HepG2 (cell line): Measurements from ENCODE around the gene DAB1. TPM values are rescaled to one million over a fixed set of nuclear protein-coding genes. Genes with fewer than 3 reads are reported as not detected.
A peak's percentile ranks its signal among the peaks of the same experiment; 100 is the strongest.

Experiments
- CBX2 ChIP-seq, 2 experiments: fragments of 200-600 bp in 1 of 2; sonication (generic); formaldehyde crosslinking in 1 of 2; IDR thresholded peaks; 2 replicates each; pipeline versions ENCODE4 v1.7.0 to v1.8.1; 2018 to 2022; ENCODE audit warnings: low read depth in 2 of 2, low read length in 1 of 2, mild to moderate bottlenecking in 1 of 2, missing genetic modification reagents in 1 of 2
- CEBPB ChIP-seq: IDR thresholded peaks from 2 replicates; pipeline ENCODE4 v1.6.1; 2011; ENCODE audit warnings: low read depth, low read length, improper control_type of control experiment, borderline replicate concordance
- CEBPG ChIP-seq: IDR thresholded peaks from 2 replicates; pipeline ENCODE4 v1.6.1; 2016
- GATAD2A ChIP-seq: IDR thresholded peaks from 2 replicates; pipeline ENCODE4 v1.6.1; 2016
- HNF4G ChIP-seq, 2 experiments: sonication (generic) in 1 of 2; formaldehyde crosslinking in 1 of 2; IDR thresholded peaks; 2 replicates each; pipeline versions ENCODE4 v1.4.0 to v1.6.1; 2011 to 2020; ENCODE audit warnings: borderline replicate concordance in 2 of 2, low read depth in 2 of 2, mild to moderate bottlenecking in 2 of 2, low read length in 1 of 2, missing genetic modification reagents in 1 of 2, moderate library complexity in 1 of 2
- KLF11 ChIP-seq: IDR thresholded peaks from 2 replicates; pipeline ENCODE4 v1.6.1; 2016; ENCODE audit warnings: missing compliant biosample characterization
- PAXIP1 ChIP-seq: sonication (generic); formaldehyde crosslinking; conservative IDR thresholded peaks from 2 replicates; pipeline ENCODE4 v1.4.0; 2020; ENCODE audit warnings: mild to moderate bottlenecking, missing genetic modification reagents, moderate library complexity
- POGZ ChIP-seq: sonication (generic); formaldehyde crosslinking; IDR thresholded peaks from 2 replicates; pipeline ENCODE4 v1.4.0; 2020; ENCODE audit warnings: mild to moderate bottlenecking, missing genetic modification reagents
- SOX6 ChIP-seq, 2 experiments: fragments of 450-650 bp in 1 of 2; sonication (generic) in 1 of 2; formaldehyde crosslinking in 1 of 2; IDR thresholded peaks; 2 replicates each; pipeline versions ENCODE4 v1.4.0 to v1.6.1; 2017 to 2020; ENCODE audit warnings: antibody characterized with exemption in 1 of 2, mild to moderate bottlenecking in 1 of 2, missing genetic modification reagents in 1 of 2
- SP4 ChIP-seq: sonication (generic); formaldehyde crosslinking; IDR thresholded peaks from 2 replicates; pipeline ENCODE4 v1.8.1; 2023; ENCODE audit warnings: mild to moderate bottlenecking, missing genetic modification reagents
- ZNF256 ChIP-seq: sonication (generic); formaldehyde crosslinking; conservative IDR thresholded peaks from 2 replicates; pipeline ENCODE4 v1.4.0; 2020; ENCODE audit warnings: missing genetic modification reagents
- polyA plus RNA-seq, 8 experiments: library from polyadenylated mRNA; depleted of rRNA in 3 of 8; stranded (reverse) in 7 of 8; unstranded in 1 of 8; fragments of >200 nt; fragmentation: Illumina TruSeq in 4 of 8; extraction: Trizol in 4 of 8; gene quantifications; 2 replicates each; pipeline versions ENCODE4 v1.2.1 to v1.2.3, GENCODE V29; 2011 to 2016; ENCODE audit warnings: low read depth in 4 of 8, missing spikeins in 1 of 8, mixed read lengths in 1 of 8; ENCODE audit not compliant: insufficient read depth in 1 of 8
- total RNA-seq, 5 experiments: library from RNA; depleted of rRNA; stranded (reverse); fragments of >200 nt; fragmentation: Illumina TruSeq; extraction: Trizol; gene quantifications; 2 replicates each; pipeline ENCODE4 v1.2.3, GENCODE V29; 2016; ENCODE audit warnings: low read depth in 1 of 5
- TF ChIP-seq, protein P1 (sequence below): sonication (generic); formaldehyde crosslinking; IDR thresholded peaks from 2 replicates; pipeline ENCODE4 v1.8.0; 2022; ENCODE audit warnings: mild to moderate bottlenecking, missing genetic modification reagents
- TF ChIP-seq, protein P2 (sequence below): sonication (generic); formaldehyde crosslinking; IDR thresholded peaks from 2 replicates; pipeline ENCODE4 v1.4.0; 2020; ENCODE audit warnings: missing genetic modification reagents
- TF ChIP-seq, protein P3 (sequence below): IDR thresholded peaks from 2 replicates; pipeline ENCODE4 v1.6.1; 2012; ENCODE audit warnings: low read depth, low read length, improper control_type of control experiment
- TF ChIP-seq, protein P4 (sequence below): sonication (generic); formaldehyde crosslinking; IDR thresholded peaks from 2 replicates; pipeline ENCODE4 v1.4.0; 2020; ENCODE audit warnings: mild to moderate bottlenecking, missing genetic modification reagents

Gene DAB1
- total and polyA plus RNA-seq, 2 of the 13 experiments (the other 11 are each of a cell fraction or from before 2014, with no cell fraction given): 0.04 to 0.13 TPM

- no peak for TF ChIP-seq SOX6 (IDR thresholded peaks at IDR 0.05)
- TF ChIP-seq SOX6 (CRISPR knock-in tag; IDR thresholded peaks at IDR 0.05): peak; percentile 19; the same call in 1 of the 2 replicates
- TF ChIP-seq ZNF256 (CRISPR knock-in tag): no peak
- peak; percentile 42; the same call in 1 of the 2 replicates for TF ChIP-seq CEBPB
- TF ChIP-seq, protein P1, sequence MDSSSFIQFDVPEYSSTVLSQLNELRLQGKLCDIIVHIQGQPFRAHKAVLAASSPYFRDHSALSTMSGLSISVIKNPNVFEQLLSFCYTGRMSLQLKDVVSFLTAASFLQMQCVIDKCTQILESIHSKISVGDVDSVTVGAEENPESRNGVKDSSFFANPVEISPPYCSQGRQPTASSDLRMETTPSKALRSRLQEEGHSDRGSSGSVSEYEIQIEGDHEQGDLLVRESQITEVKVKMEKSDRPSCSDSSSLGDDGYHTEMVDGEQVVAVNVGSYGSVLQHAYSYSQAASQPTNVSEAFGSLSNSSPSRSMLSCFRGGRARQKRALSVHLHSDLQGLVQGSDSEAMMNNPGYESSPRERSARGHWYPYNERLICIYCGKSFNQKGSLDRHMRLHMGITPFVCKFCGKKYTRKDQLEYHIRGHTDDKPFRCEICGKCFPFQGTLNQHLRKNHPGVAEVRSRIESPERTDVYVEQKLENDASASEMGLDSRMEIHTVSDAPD (CRISPR knock-in tag): peak; percentile 44; the same call in 1 of the 2 replicates
- no peak for TF ChIP-seq POGZ
- peak; percentile 55 for TF ChIP-seq CEBPG (CRISPR knock-in tag)
- 0 out of 2 replicates have a peak, but pooled peaks have one; percentile 15 for TF ChIP-seq GATAD2A (CRISPR knock-in tag)
- TF ChIP-seq SP4 (CRISPR knock-in tag): peak; percentile 37; the same call in 1 of the 2 replicates
- 0 out of 2 replicates have a peak, but pooled peaks have one; percentile 17 for TF ChIP-seq PAXIP1 (CRISPR knock-in tag)
- no peak for TF ChIP-seq KLF11
- TF ChIP-seq, protein P2, sequence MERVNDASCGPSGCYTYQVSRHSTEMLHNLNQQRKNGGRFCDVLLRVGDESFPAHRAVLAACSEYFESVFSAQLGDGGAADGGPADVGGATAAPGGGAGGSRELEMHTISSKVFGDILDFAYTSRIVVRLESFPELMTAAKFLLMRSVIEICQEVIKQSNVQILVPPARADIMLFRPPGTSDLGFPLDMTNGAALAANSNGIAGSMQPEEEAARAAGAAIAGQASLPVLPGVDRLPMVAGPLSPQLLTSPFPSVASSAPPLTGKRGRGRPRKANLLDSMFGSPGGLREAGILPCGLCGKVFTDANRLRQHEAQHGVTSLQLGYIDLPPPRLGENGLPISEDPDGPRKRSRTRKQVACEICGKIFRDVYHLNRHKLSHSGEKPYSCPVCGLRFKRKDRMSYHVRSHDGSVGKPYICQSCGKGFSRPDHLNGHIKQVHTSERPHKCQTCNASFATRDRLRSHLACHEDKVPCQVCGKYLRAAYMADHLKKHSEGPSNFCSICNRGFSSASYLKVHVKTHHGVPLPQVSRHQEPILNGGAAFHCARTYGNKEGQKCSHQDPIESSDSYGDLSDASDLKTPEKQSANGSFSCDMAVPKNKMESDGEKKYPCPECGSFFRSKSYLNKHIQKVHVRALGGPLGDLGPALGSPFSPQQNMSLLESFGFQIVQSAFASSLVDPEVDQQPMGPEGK (CRISPR knock-in tag): peak; percentile 82
- TF ChIP-seq HNF4G (IDR thresholded peaks at IDR 0.05; ENCODE audit: borderline replicate concordance, low read depth, low read length): peak; percentile 30; the same call in 1 of the 2 replicates
- no peak for TF ChIP-seq HNF4G (CRISPR knock-in tag; IDR thresholded peaks at IDR 0.05; ENCODE audit: borderline replicate concordance, low read depth)
- TF ChIP-seq, protein P3, sequence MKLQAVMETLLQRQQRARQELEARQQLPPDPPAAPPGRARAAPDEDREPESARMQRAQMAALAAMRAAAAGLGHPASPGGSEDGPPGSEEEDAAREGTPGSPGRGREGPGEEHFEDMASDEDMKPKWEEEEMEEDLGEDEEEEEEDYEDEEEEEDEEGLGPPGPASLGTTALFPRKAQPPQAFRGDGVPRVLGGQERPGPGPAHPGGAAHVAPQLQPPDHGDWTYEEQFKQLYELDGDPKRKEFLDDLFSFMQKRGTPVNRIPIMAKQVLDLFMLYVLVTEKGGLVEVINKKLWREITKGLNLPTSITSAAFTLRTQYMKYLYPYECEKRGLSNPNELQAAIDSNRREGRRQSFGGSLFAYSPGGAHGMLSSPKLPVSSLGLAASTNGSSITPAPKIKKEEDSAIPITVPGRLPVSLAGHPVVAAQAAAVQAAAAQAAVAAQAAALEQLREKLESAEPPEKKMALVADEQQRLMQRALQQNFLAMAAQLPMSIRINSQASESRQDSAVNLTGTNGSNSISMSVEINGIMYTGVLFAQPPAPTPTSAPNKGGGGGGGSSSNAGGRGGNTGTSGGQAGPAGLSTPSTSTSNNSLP: no peak
- TF ChIP-seq, protein P4, sequence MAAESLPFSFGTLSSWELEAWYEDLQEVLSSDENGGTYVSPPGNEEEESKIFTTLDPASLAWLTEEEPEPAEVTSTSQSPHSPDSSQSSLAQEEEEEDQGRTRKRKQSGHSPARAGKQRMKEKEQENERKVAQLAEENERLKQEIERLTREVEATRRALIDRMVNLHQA (CRISPR knock-in tag): no peak
- TF ChIP-seq CBX2 (IDR thresholded peaks at IDR 0.05; ENCODE audit: low read depth, low read length): no peak
- TF ChIP-seq CBX2 (CRISPR knock-in tag; IDR thresholded peaks at IDR 0.05; ENCODE audit: low read depth): no peak
Measured at GRCh38 chr1:57325117-57325516, 98.7 kb downstream of the DAB1 start (continued).
